ENCODE measurements around the gene THEMIS.

GRCh38 chr6:127821431-127821830, 79.4 kb downstream of the THEMIS start:
- no peak for TF ChIP-seq CTCF (IDR thresholded peaks at IDR 0.05; ENCODE audit: low read depth, low read length)
- TF ChIP-seq EZH2phosphoT487 (IDR thresholded peaks at IDR 0.05; ENCODE audit: low read depth), result no peak
